Panc1 (cell line): ENCODE measurements around the gene YTHDF1.

Source experiments
- POLR2AphosphoS5 ChIP-seq: IDR thresholded peaks from 2 replicates; pipeline ENCODE4 v1.6.1; 2012; ENCODE audit warnings: mild to moderate bottlenecking, low read depth, low read length, moderate library complexity
- SIN3A ChIP-seq: IDR thresholded peaks from 2 replicates; pipeline ENCODE4 v1.6.1; 2012; ENCODE audit warnings: low read depth, mild to moderate bottlenecking, low read length, moderate library complexity, borderline replicate concordance; ENCODE audit not compliant: insufficient read depth
- TCF7L2 ChIP-seq: IDR thresholded peaks from 2 replicates; pipeline ENCODE4 v1.6.1; 2011; ENCODE audit warnings: mild to moderate bottlenecking, low read depth, low read length, inconsistent platforms
- TF ChIP-seq, protein P1 (sequence below): fragments of 450-650 bp; IDR thresholded peaks from 2 replicates; pipeline ENCODE4 v1.5.1; 2017; ENCODE audit warnings: mild to moderate bottlenecking
- TF ChIP-seq, protein P2 (sequence below), 2 experiments: IDR thresholded peaks; 2 replicates each; pipeline ENCODE4 v1.6.1; 2011 to 2012; ENCODE audit warnings: low read depth in 2 of 2, control low read depth in 1 of 2, low read length in 1 of 2, mild to moderate bottlenecking in 1 of 2, moderate library complexity in 1 of 2; ENCODE audit not compliant: insufficient read depth in 1 of 2

DNA sequence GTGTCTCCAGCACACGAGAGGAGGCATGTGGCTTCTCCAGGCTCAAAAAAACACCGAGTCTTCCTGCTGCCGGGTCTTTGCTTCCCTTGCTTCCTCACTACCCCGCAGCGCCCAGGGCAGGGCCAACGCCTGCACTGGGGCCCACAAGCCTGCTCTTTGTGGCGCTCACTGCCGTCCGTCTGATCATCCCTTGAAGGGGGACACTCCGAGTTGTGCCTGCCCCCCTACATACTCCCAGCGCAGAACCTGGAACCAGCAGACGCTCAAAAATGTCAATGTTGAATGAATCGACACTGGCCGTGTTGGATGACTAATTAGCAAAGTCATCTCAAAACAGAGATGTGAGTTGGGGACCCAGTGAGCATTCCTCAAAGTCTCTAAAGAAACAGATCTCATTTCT, 48.6 kb upstream of the YTHDF1 start:
- TF ChIP-seq, protein P1, sequence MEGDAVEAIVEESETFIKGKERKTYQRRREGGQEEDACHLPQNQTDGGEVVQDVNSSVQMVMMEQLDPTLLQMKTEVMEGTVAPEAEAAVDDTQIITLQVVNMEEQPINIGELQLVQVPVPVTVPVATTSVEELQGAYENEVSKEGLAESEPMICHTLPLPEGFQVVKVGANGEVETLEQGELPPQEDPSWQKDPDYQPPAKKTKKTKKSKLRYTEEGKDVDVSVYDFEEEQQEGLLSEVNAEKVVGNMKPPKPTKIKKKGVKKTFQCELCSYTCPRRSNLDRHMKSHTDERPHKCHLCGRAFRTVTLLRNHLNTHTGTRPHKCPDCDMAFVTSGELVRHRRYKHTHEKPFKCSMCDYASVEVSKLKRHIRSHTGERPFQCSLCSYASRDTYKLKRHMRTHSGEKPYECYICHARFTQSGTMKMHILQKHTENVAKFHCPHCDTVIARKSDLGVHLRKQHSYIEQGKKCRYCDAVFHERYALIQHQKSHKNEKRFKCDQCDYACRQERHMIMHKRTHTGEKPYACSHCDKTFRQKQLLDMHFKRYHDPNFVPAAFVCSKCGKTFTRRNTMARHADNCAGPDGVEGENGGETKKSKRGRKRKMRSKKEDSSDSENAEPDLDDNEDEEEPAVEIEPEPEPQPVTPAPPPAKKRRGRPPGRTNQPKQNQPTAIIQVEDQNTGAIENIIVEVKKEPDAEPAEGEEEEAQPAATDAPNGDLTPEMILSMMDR, result no peak
- TF ChIP-seq, protein P2, sequence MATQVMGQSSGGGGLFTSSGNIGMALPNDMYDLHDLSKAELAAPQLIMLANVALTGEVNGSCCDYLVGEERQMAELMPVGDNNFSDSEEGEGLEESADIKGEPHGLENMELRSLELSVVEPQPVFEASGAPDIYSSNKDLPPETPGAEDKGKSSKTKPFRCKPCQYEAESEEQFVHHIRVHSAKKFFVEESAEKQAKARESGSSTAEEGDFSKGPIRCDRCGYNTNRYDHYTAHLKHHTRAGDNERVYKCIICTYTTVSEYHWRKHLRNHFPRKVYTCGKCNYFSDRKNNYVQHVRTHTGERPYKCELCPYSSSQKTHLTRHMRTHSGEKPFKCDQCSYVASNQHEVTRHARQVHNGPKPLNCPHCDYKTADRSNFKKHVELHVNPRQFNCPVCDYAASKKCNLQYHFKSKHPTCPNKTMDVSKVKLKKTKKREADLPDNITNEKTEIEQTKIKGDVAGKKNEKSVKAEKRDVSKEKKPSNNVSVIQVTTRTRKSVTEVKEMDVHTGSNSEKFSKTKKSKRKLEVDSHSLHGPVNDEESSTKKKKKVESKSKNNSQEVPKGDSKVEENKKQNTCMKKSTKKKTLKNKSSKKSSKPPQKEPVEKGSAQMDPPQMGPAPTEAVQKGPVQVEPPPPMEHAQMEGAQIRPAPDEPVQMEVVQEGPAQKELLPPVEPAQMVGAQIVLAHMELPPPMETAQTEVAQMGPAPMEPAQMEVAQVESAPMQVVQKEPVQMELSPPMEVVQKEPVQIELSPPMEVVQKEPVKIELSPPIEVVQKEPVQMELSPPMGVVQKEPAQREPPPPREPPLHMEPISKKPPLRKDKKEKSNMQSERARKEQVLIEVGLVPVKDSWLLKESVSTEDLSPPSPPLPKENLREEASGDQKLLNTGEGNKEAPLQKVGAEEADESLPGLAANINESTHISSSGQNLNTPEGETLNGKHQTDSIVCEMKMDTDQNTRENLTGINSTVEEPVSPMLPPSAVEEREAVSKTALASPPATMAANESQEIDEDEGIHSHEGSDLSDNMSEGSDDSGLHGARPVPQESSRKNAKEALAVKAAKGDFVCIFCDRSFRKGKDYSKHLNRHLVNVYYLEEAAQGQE (IDR thresholded peaks at IDR 0.05; ENCODE audit: insufficient read depth in 1 of 2, low read depth in 2 of 2, low read length in 1 of 2), result no peak
- no peak for TF ChIP-seq SIN3A
- no peak for TF ChIP-seq POLR2AphosphoS5
- no peak for TF ChIP-seq TCF7L2
